GM12878 (cell line): ENCODE measurements around the gene MROH9. TPM values are rescaled to one million over a fixed set of nuclear protein-coding genes. Genes with fewer than 3 reads are reported as not detected.

Experiments used
- ATAC-seq: fragments of 200-7000 bp; cut with Tn5 transposase; 3 replicates; pipeline ENCODE4 v1.9.1; 2020; ENCODE audit warnings: mild to moderate bottlenecking, moderate library complexity
- BruUV-seq: library from RNA; stranded (reverse); fragments of 400-500 nt; replicated peaks from 2 replicates; lab custom pipeline; 2021; lab: Mats Ljungman, UMichigan
- CTCF ChIA-PET: fragments of 300-600 bp; sonication (Branson Sonifier 250); formaldehyde crosslinking; extraction: SDS; loops from one replicate; lab custom pipeline; 2021; ENCODE audit warnings: inconsistent platforms; lab: Yijun Ruan, JAX
- POLR2A ChIA-PET: fragments of 350-600 bp; formaldehyde crosslinking; extraction: SDS; loops from one replicate; lab custom pipeline; 2021; ENCODE audit warnings: inconsistent platforms; lab: Charles Lee
- RAD21 ChIA-PET: fragments of 300-600 bp; sonication (Branson Sonifier 250); formaldehyde crosslinking; loops from one replicate; lab custom pipeline; 2023; ENCODE audit warnings: antibody characterized with exemption; ENCODE audit not compliant: unreplicated experiment; lab: Charles Lee
- SMC1A ChIA-PET: fragments of 300-600 bp; sonication (Branson Sonifier 250); formaldehyde crosslinking; loops from one replicate; lab custom pipeline; 2023; ENCODE audit not compliant: unreplicated experiment, uncharacterized antibody; lab: Charles Lee
- DNase-seq: peaks from one replicate; pipeline ENCODE4 v3.0.0-alpha.2; 2011; ENCODE audit warnings: low read depth, low spot score
- FAIRE-seq: peaks from 3 replicates; lab custom pipeline; 2011; peaks lifted over from hg19 to GRCh38; lab: Jason Lieb, UNC
- H2AFZ ChIP-seq: 2 replicates; pipeline ENCODE4 v1.6.0; 2011; ENCODE audit warnings: low read depth, low read length, control low read depth; ENCODE audit not compliant: control insufficient read depth
- H3K27ac ChIP-seq: 2 replicates; pipeline ENCODE4 v1.5.1; 2011; ENCODE audit warnings: control low read depth; ENCODE audit not compliant: control insufficient read depth, insufficient read depth
- H3K27me3 ChIP-seq, 2 experiments: replicated peaks in 1 of 2; 2 replicates each; pipeline versions ENCODE4 v1.6.0 to v1.6.1; 2011; ENCODE audit warnings: low read length in 1 of 2; ENCODE audit not compliant: control insufficient read depth in 2 of 2, insufficient read depth in 2 of 2
- H3K36me3 ChIP-seq, 2 experiments: 2 replicates each; pipeline ENCODE4 v1.5.1; 2011; ENCODE audit warnings: low read length in 1 of 2; ENCODE audit not compliant: control insufficient read depth in 2 of 2, insufficient read depth in 2 of 2
- H3K4me1 ChIP-seq: 2 replicates; pipeline ENCODE4 v1.6.1; 2011; ENCODE audit warnings: mild to moderate bottlenecking, low read length, moderate library complexity, mixed read lengths; ENCODE audit not compliant: control insufficient read depth, insufficient read depth
- H3K4me2 ChIP-seq: 2 replicates; pipeline ENCODE4 v1.6.0; 2011; ENCODE audit warnings: control low read depth; ENCODE audit not compliant: control insufficient read depth, insufficient read depth
- H3K4me3 ChIP-seq: fragments of 200-600 bp; sonication (generic); 2 replicates; pipeline ENCODE4 v1.5.1; 2016
- H3K79me2 ChIP-seq: 2 replicates; pipeline ENCODE4 v1.6.0; 2011; ENCODE audit warnings: low read length; ENCODE audit not compliant: control insufficient read depth, insufficient read depth
- H3K9ac ChIP-seq: 2 replicates; pipeline ENCODE4 v1.8.0; 2011; ENCODE audit warnings: low read length, control low read depth, mixed read lengths; ENCODE audit not compliant: control insufficient read depth, insufficient read depth
- H3K9me3 ChIP-seq: replicated peaks from 3 replicates; pipeline ENCODE4 v1.5.1; 2011; ENCODE audit warnings: mild to moderate bottlenecking, low read length; ENCODE audit not compliant: control insufficient read depth, insufficient read depth
- H4K20me1 ChIP-seq: 2 replicates; pipeline ENCODE4 v1.6.0; 2011; ENCODE audit not compliant: control insufficient read depth, insufficient read depth
- BACH1 ChIP-seq: fragments of 450-650 bp; IDR thresholded peaks from 2 replicates; pipeline ENCODE4 v1.6.1; 2017; ENCODE audit warnings: mild to moderate bottlenecking, borderline replicate concordance
- BHLHE40 ChIP-seq, 2 experiments: fragments of 450-650 bp in 1 of 2; IDR thresholded peaks; 2 replicates each; pipeline ENCODE4 v1.6.1; 2011 to 2017; ENCODE audit warnings: low read depth in 2 of 2, borderline replicate concordance in 1 of 2, improper control_type of control experiment in 1 of 2, low read length in 1 of 2, mild to moderate bottlenecking in 1 of 2
- CREB1 ChIP-seq: IDR thresholded peaks from 2 replicates; pipeline ENCODE4 v1.6.1; 2012; ENCODE audit warnings: low read depth, mild to moderate bottlenecking, inconsistent platforms
- EP300 ChIP-seq, 2 experiments: fragments of 150-350 bp in 1 of 2; IDR thresholded peaks; 2 replicates each; pipeline ENCODE4 v1.6.1; 2011 to 2012; ENCODE audit warnings: low read depth in 2 of 2, low read length in 2 of 2, borderline replicate concordance in 1 of 2, improper control_type of control experiment in 1 of 2, inconsistent platforms in 1 of 2; ENCODE audit not compliant: control insufficient read depth in 1 of 2
- JUNB ChIP-seq: IDR thresholded peaks from 2 replicates; pipeline ENCODE4 v1.6.1; 2016; ENCODE audit warnings: antibody characterized with exemption, mild to moderate bottlenecking
- MEF2B ChIP-seq: fragments of 450-650 bp; IDR thresholded peaks from 2 replicates; pipeline ENCODE4 v1.6.1; 2018; ENCODE audit warnings: mild to moderate bottlenecking, moderate library complexity; ENCODE audit not compliant: partially characterized antibody, poor library complexity, severe bottlenecking
- RCOR1 ChIP-seq: conservative IDR thresholded peaks from 2 replicates; pipeline ENCODE4 v1.6.1; 2012; ENCODE audit warnings: low read depth, low read length, improper control_type of control experiment
- SMC3 ChIP-seq: IDR thresholded peaks from 2 replicates; pipeline ENCODE4 v1.6.1; 2011; ENCODE audit warnings: low read length, improper control_type of control experiment, borderline replicate concordance
- WGBS: methylation state at CpG from one replicate; pipeline ENCODE4 v1.1.6; 2016; ENCODE audit warnings: low lambda C conversion rate; ENCODE audit not compliant: insufficient replicate concordance, insufficient coverage; ENCODE audit errors: missing lambda C conversion rate; 5-methylcytosine and 5-hydroxymethylcytosine counted together
- in situ Hi-C: fragments of 300-500 bp; cut with MboI; formaldehyde crosslinking; loops from 9 replicates; pipeline ENCODE4 v1.14.3; 2018; ENCODE audit warnings: mixed read lengths
- intact Hi-C: fragments of 100-400 bp; cut with micrococcal nuclease; formaldehyde crosslinking; loops from one replicate; pipeline ENCODE4 v1.14.2; 2022; ENCODE audit not compliant: unreplicated experiment
- polyA plus RNA-seq, 11 experiments: library from polyadenylated mRNA; depleted of rRNA in 4 of 11; unstranded in 6 of 11; stranded (reverse) in 5 of 11; fragments of >200 nt; fragmentation: Nextera tagmentation in 4 of 11; fragmentation: Illumina TruSeq in 1 of 11; extraction: Ambion mirVana in 4 of 11; extraction: Trizol in 1 of 11; gene quantifications; 1 replicate in 1 of 11; 2 replicates in 10 of 11; pipeline versions ENCODE4 v1.2.1 to v1.2.3, GENCODE V29; 2011 to 2016; ENCODE audit warnings: inconsistent platforms in 2 of 11, missing spikeins in 2 of 11, low read depth in 1 of 11
- total RNA-seq, 4 experiments: library from RNA; depleted of rRNA in 3 of 4; stranded (reverse); fragments of >200 nt in 3 of 4; fragmentation: Illumina TruSeq in 1 of 4; extraction: Trizol in 1 of 4; gene quantifications; 2 replicates each; pipeline versions ENCODE4 v1.2.1 to v1.2.3, GENCODE V29; 2013 to 2021

Gene MROH9
- total and polyA plus RNA-seq, 10 of the 15 experiments (the other 5 are each of a cell fraction or from before 2014, with no cell fraction given): not detected

- Histone ChIP-seq H3K27me3 (no peaks in the 10 kb centered on the region), H3K9me3 (no peaks in the 10 kb centered on the region; the same call in 2 of the 3 replicates), H3K36me3 (no peaks in the 10 kb centered on the region), H3K4me3 (no peak overlapping the region), H3K4me2 (no peak overlapping the region), H3K79me2 (no peaks in the 10 kb centered on the region), H3K4me1 (no peaks in the 10 kb centered on the region), H3K27ac (no peak overlapping the region), H2AFZ (no peak overlapping the region), H4K20me1 (no peaks in the 10 kb centered on the region), H3K9ac (no peak overlapping the region)
- FAIRE-seq (no peak), ATAC-seq (no peak), DNase-seq (no peak)
- ChIA-PET CTCF (no interaction called here), SMC1A (interaction anchor here (0.9 kb wide), 1 partner anchor 10 kb away, joined by 3 read pairs; no protein-coding TSS in a partner anchor), POLR2A (no interaction called here), RAD21 (no interaction called here)
- intact Hi-C loops (no loop called here), in situ Hi-C loops (no loop called here)
- TF ChIP-seq SMC3 (no peak), CREB1 (no peak), MEF2B (no peak), BACH1 (no peak), JUNB (no peak), RCOR1 (no peak), BHLHE40 (IDR thresholded peaks at IDR 0.05; ENCODE audit: borderline replicate concordance in 1 of 2, low read depth in 2 of 2, low read length in 1 of 2) (no peak), EP300 (IDR thresholded peaks at IDR 0.05; ENCODE audit: borderline replicate concordance in 1 of 2, control insufficient read depth in 1 of 2, low read depth in 2 of 2, low read length in 2 of 2) (no peak)
- no TSS peak for BruUV-seq
- 5% methylated on average over 4 of the region's 4 CpGs for WGBS
Measured at GRCh38 chr1:171019971-171020370, 84.6 kb downstream of the MROH9 start.
